GM12874 (cell line): ENCODE results near the gene MRPL23.

Experiments
- CTCF ChIP-seq: IDR thresholded peaks from 2 replicates; pipeline ENCODE4 v1.5.1; 2011; ENCODE audit warnings: low read depth, mild to moderate bottlenecking, control low read depth, low read length, moderate library complexity; ENCODE audit not compliant: insufficient read depth

MRPL23 gene

GRCh38 chr11:1983601-1983961, 36.4 kb downstream of the MRPL23 start:
- TF ChIP-seq CTCF: no peak

- no peak for TF ChIP-seq CTCF
Observed at GRCh38 chr11:1987024-1987423, 39.9 kb downstream of the MRPL23 start.

- no peak for TF ChIP-seq CTCF
Observed at GRCh38 chr11:1988174-1988573, 41.0 kb downstream of the MRPL23 start.

GRCh38 chr11:1988667-1989317, 41.7 kb downstream of the MRPL23 start:
- TF ChIP-seq CTCF: no peak

GRCh38 chr11:1989953-1990352, 42.8 kb downstream of the MRPL23 start:
- no peak for TF ChIP-seq CTCF

- no peak for TF ChIP-seq CTCF
Observed at GRCh38 chr11:1990872-1991578, 43.9 kb downstream of the MRPL23 start.

GRCh38 chr11:1992111-1992510, 45.0 kb downstream of the MRPL23 start:
- no peak for TF ChIP-seq CTCF
